Measurements from ENCODE around the gene PIGT.
"Not testable (repeated sequence)": the region's sequence is repeated elsewhere in the genome, so short reads cannot be mapped to it uniquely, and the experiment has no call there.

GRCh38 chr20:45472286-45472685 is 56.3 kb downstream of the PIGT start:
- TF ChIP-seq CTCF (IDR thresholded peaks at IDR 0.05); TCF7 (CRISPR knock-in tag; IDR thresholded peaks at IDR 0.05; ENCODE audit: low read depth); TEAD1 (CRISPR knock-in tag; IDR thresholded peaks at IDR 0.05); NFYB (CRISPR knock-in tag; conservative IDR thresholded peaks at IDR 0.05; ENCODE audit: low read depth); CREM (CRISPR knock-in tag; IDR thresholded peaks at IDR 0.05); PRRX2 (CRISPR knock-in tag; IDR thresholded peaks at IDR 0.05); MAX (CRISPR knock-in tag; IDR thresholded peaks at IDR 0.05); ZBTB43 (CRISPR knock-in tag; IDR thresholded peaks at IDR 0.05); PRDM15 (CRISPR knock-in tag; IDR thresholded peaks at IDR 0.05); FOXK1 (CRISPR knock-in tag; IDR thresholded peaks at IDR 0.05); ZNF138 (CRISPR knock-in tag; conservative IDR thresholded peaks at IDR 0.05); ZNF512 (CRISPR knock-in tag; IDR thresholded peaks at IDR 0.05; ENCODE audit: borderline replicate concordance); RELA (CRISPR knock-in tag; IDR thresholded peaks at IDR 0.05; ENCODE audit: borderline replicate concordance); SOX15 (CRISPR knock-in tag; IDR thresholded peaks at IDR 0.05): not testable (repeated sequence)
